Suprapubic skin (tissue), 4 donors: ENCODE data around the gene TAOK1.

Experiments used
- CTCF ChIP-seq, 2 donors: fragments of 200-600 bp in 1 of 2; fragments of 450-650 bp in 1 of 2; sonication (generic) in 1 of 2; IDR thresholded peaks; one replicate each; pipeline ENCODE4 v1.5.1; 2016 to 2019; ENCODE audit warnings: antibody characterized with exemption in 2 of 2, mild to moderate bottlenecking in 1 of 2, moderate library complexity in 1 of 2
- EP300 ChIP-seq: sonication (generic); formaldehyde crosslinking; IDR thresholded peaks from one replicate; pipeline ENCODE4 v1.6.1; 2017; ENCODE audit warnings: antibody characterized with exemption
- POLR2A ChIP-seq, 2 donors: fragments of 450-650 bp; IDR thresholded peaks; one replicate each; pipeline ENCODE4 v1.6.1; 2017; ENCODE audit warnings: antibody characterized with exemption in 2 of 2, mild to moderate bottlenecking in 2 of 2, moderate library complexity in 2 of 2
- POLR2AphosphoS5 ChIP-seq, 3 donors: sonication (generic); formaldehyde crosslinking; IDR thresholded peaks; one replicate each; pipeline ENCODE4 v1.6.1; 2017; ENCODE audit warnings: antibody characterized with exemption in 3 of 3

DNA sequence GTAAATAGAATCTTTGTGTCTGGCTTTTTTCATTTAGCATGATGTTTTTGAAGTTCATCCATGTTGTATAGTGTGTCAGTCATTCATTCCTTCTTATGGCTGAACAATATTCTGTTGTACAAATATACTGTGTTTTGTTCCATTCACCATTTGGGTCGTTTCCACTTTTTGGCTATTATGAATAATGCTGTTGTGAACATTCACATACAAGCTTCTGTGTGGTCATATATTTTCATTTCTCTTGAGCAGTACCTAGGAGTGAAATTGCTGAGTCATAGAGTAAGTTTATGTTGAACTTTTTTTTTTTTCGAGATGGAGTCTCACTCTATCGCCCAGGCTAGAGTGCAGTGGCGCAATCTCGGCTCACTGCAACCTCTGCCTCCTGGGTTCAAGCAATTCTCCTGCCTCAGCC is 32.3 kb upstream of the TAOK1 start:
- no peak for TF ChIP-seq CTCF (IDR thresholded peaks at IDR 0.05)
- TF ChIP-seq EP300: no peak
- TF ChIP-seq POLR2AphosphoS5 (IDR thresholded peaks at IDR 0.05): no peak
- no peak for TF ChIP-seq POLR2A (IDR thresholded peaks at IDR 0.05)
